GM19372 (cell line): ENCODE results near the gene ZBTB40.

Experiments
- ATAC-seq: cut with Tn5 transposase; IDR thresholded peaks from one replicate; pipeline ENCODE4 v1.9.1; 2021; ENCODE audit warnings: mild to moderate bottlenecking, low read depth, moderate library complexity; ENCODE audit not compliant: unreplicated experiment

ZBTB40 gene

GRCh38 chr1:22526098-22526497, 74.4 kb downstream of the ZBTB40 start:
- no peak for ATAC-seq

GRCh38 chr1:22526677-22527076, 75.0 kb downstream of the ZBTB40 start:
- ATAC-seq, result no peak

- no peak for ATAC-seq
Observed at GRCh38 chr1:22527122-22527521, 75.5 kb downstream of the ZBTB40 start.

GRCh38 chr1:22527555-22528296, 76.1 kb downstream of the ZBTB40 start:
- ATAC-seq, result no peak

- ATAC-seq, result no peak
Observed at GRCh38 chr1:22528451-22528850, 76.8 kb downstream of the ZBTB40 start.

GRCh38 chr1:22529901-22530621, 78.4 kb downstream of the ZBTB40 start:
- ATAC-seq, result no peak

GRCh38 chr1:22530715-22531114, 79.1 kb downstream of the ZBTB40 start:
- ATAC-seq, result no peak

- no peak for ATAC-seq
Observed at GRCh38 chr1:22531251-22531650, 79.6 kb downstream of the ZBTB40 start.

- ATAC-seq, result no peak
Observed at GRCh38 chr1:22533244-22533895, 81.7 kb downstream of the ZBTB40 start.

- no peak for ATAC-seq
Observed at GRCh38 chr1:22534951-22535350, 83.3 kb downstream of the ZBTB40 start.

GRCh38 chr1:22535399-22535798, 83.7 kb downstream of the ZBTB40 start:
- no peak for ATAC-seq

- no peak for ATAC-seq
Observed at GRCh38 chr1:22536506-22536905, 84.9 kb downstream of the ZBTB40 start.

GRCh38 chr1:22537441-22538139, 85.9 kb downstream of the ZBTB40 start:
- no peak for ATAC-seq

- no peak for ATAC-seq
Observed at GRCh38 chr1:22539510-22540118, 88.0 kb downstream of the ZBTB40 start.

- no peak for ATAC-seq
Observed at GRCh38 chr1:22540337-22540736, 88.7 kb downstream of the ZBTB40 start.

- ATAC-seq, result no peak
Observed at GRCh38 chr1:22542886-22543285, 91.2 kb downstream of the ZBTB40 start.

GRCh38 chr1:22543679-22544078, 92.0 kb downstream of the ZBTB40 start:
- ATAC-seq, result no peak

GRCh38 chr1:22544606-22545005, 93.0 kb downstream of the ZBTB40 start:
- ATAC-seq, result no peak

- no peak for ATAC-seq
Observed at GRCh38 chr1:22545141-22545540, 93.5 kb downstream of the ZBTB40 start.

- no peak for ATAC-seq
Observed at GRCh38 chr1:22547186-22547817, 95.7 kb downstream of the ZBTB40 start.
